Caco-2 (cell line): ENCODE data around the gene HNF4A. TPM values are rescaled to one million over a fixed set of nuclear protein-coding genes. Genes with fewer than 3 reads are reported as not detected.
A peak's percentile ranks its signal among the peaks of the same experiment; 100 is the strongest.

Experiments
- BruUV-seq: library from RNA; stranded (reverse); fragments of 400-500 nt; replicated peaks from 2 replicates; lab custom pipeline; 2021; lab: Mats Ljungman, UMichigan
- CTCF ChIA-PET: fragments of 300-600 bp; sonication (Branson Sonifier 250); formaldehyde crosslinking; loops from one replicate; lab custom pipeline; 2022; ENCODE audit warnings: antibody characterized with exemption; lab: Charles Lee
- POLR2A ChIA-PET: fragments of 300-600 bp; sonication (Branson Sonifier 250); formaldehyde crosslinking; loops from one replicate; lab custom pipeline; 2022; ENCODE audit warnings: antibody characterized with exemption; lab: Charles Lee
- DNase-seq, 2 experiments: peaks; one replicate each; pipeline versions ENCODE4 v3.0.0 to v3.0.0-alpha.2; 2020 to 2022
- H3K27me3 ChIP-seq: replicated peaks from 2 replicates; pipeline ENCODE4 v1.6.0; 2011; ENCODE audit warnings: low read length; ENCODE audit not compliant: control insufficient read depth, insufficient read depth
- H3K36me3 ChIP-seq: 2 replicates; pipeline ENCODE4 v1.5.1; 2011; ENCODE audit warnings: low read length; ENCODE audit not compliant: control insufficient read depth, insufficient read depth
- H3K4me1 ChIP-seq: fragments of 250-450 bp; sonication (Bioruptor Pico); 2 replicates; pipeline ENCODE4 v1.5.1; 2020; ENCODE audit warnings: mild to moderate bottlenecking
- H3K4me3 ChIP-seq: 2 replicates; pipeline ENCODE4 v1.5.1; 2011; ENCODE audit warnings: low read depth, mild to moderate bottlenecking, control low read depth, low read length
- H3K9me3 ChIP-seq: fragments of 250-450 bp; sonication (Bioruptor Pico); 2 replicates; pipeline ENCODE4 v1.5.1; 2020; ENCODE audit warnings: mild to moderate bottlenecking, moderate library complexity
- H3K27ac Mint-ChIP-seq: one replicate; pipeline ENCODE4 v1.8.0; 2022; ENCODE audit warnings: mixed read lengths; ENCODE audit not compliant: unreplicated experiment
- H3K27me3 Mint-ChIP-seq: one replicate; pipeline ENCODE4 v1.8.0; 2022; ENCODE audit warnings: mixed read lengths; ENCODE audit not compliant: insufficient read depth, unreplicated experiment
- H3K36me3 Mint-ChIP-seq: one replicate; pipeline ENCODE4 v1.8.0; 2022; ENCODE audit warnings: mild to moderate bottlenecking, mixed read lengths; ENCODE audit not compliant: insufficient read depth, unreplicated experiment
- H3K4me1 Mint-ChIP-seq: one replicate; pipeline ENCODE4 v1.8.0; 2022; ENCODE audit warnings: low read depth, mixed read lengths; ENCODE audit not compliant: unreplicated experiment
- H3K4me3 Mint-ChIP-seq: one replicate; pipeline ENCODE4 v1.8.0; 2022; ENCODE audit warnings: mild to moderate bottlenecking, moderate library complexity, mixed read lengths; ENCODE audit not compliant: unreplicated experiment
- H3K9me3 Mint-ChIP-seq: one replicate; pipeline ENCODE4 v1.8.0; 2022; ENCODE audit warnings: mixed read lengths; ENCODE audit not compliant: unreplicated experiment
- intact Hi-C: fragments of 100-400 bp; cut with micrococcal nuclease; formaldehyde crosslinking; loops from one replicate; pipeline ENCODE4 v1.10.0; 2022; ENCODE audit not compliant: unreplicated experiment
- total RNA-seq: library from RNA; stranded (reverse); gene quantifications from 2 replicates; pipeline ENCODE4 v1.2.3, GENCODE V29; 2022
- TF ChIP-seq, protein P1 (sequence below), 2 experiments: fragments of 200-600 bp in 1 of 2; IDR thresholded peaks; 1 replicate in 1 of 2; 2 replicates in 1 of 2; pipeline versions ENCODE4 v1.5.1 to v1.8.0; 2011 to 2022; ENCODE audit warnings: antibody characterized with exemption in 1 of 2, control low read depth in 1 of 2, inconsistent platforms in 1 of 2, low read depth in 1 of 2, low read length in 1 of 2, mild to moderate bottlenecking in 1 of 2, moderate library complexity in 1 of 2; ENCODE audit not compliant: insufficient read depth in 1 of 2, severe bottlenecking in 1 of 2, unreplicated experiment in 1 of 2

Gene HNF4A
- total RNA-seq, 1 experiment from 2014 or later, result 292 TPM

DNA sequence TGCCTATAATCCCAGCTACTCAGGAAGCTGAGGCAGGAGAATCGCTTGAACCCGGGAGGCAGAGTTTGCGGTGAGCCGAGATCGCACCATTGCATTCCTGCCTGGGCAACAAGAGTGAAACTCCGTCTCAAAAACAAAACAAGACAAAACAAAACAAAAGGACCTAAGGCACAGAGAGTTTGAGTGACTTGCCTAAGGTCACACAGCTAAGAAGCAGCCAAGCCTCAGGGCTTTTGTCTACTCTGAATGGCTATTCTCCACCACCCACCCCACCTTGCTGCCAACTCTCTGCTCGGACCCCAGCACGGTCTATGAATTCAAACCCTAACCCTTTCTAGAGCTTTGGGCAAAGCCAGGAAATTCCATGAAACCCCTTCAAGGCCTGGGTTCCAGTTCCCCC is 101.1 kb downstream of the HNF4A start:
- H3K9me3 ChIP-seq, result no peaks in the 10 kb centered on the region
- no peaks in the 10 kb centered on the region for H3K36me3 Mint-ChIP-seq
- POLR2A ChIA-PET, result no interaction called here
- peaks cover 9% of the 10 kb centered on the region for H3K4me1 ChIP-seq
- TF ChIP-seq, protein P1, sequence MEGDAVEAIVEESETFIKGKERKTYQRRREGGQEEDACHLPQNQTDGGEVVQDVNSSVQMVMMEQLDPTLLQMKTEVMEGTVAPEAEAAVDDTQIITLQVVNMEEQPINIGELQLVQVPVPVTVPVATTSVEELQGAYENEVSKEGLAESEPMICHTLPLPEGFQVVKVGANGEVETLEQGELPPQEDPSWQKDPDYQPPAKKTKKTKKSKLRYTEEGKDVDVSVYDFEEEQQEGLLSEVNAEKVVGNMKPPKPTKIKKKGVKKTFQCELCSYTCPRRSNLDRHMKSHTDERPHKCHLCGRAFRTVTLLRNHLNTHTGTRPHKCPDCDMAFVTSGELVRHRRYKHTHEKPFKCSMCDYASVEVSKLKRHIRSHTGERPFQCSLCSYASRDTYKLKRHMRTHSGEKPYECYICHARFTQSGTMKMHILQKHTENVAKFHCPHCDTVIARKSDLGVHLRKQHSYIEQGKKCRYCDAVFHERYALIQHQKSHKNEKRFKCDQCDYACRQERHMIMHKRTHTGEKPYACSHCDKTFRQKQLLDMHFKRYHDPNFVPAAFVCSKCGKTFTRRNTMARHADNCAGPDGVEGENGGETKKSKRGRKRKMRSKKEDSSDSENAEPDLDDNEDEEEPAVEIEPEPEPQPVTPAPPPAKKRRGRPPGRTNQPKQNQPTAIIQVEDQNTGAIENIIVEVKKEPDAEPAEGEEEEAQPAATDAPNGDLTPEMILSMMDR (IDR thresholded peaks at IDR 0.05; ENCODE audit: insufficient read depth in 1 of 2, low read depth in 1 of 2, low read length in 1 of 2, severe bottlenecking in 1 of 2, unreplicated experiment in 1 of 2), result no peak
- H3K9me3 Mint-ChIP-seq, result no peaks in the 10 kb centered on the region
- CTCF ChIA-PET, result interaction anchor here (0.6 to 1.0 kb wide), 2 partner anchors 16 to 72 kb away, joined by 3 to 4 read pairs; no protein-coding TSS in a partner anchor
- H3K27me3 Mint-ChIP-seq, result no peaks in the 10 kb centered on the region
- no peaks in the 10 kb centered on the region for H3K36me3 ChIP-seq
- H3K27me3 ChIP-seq, result no peaks in the 10 kb centered on the region
- no peak overlapping the region for H3K4me3 ChIP-seq
- H3K4me1 Mint-ChIP-seq, result no peaks in the 10 kb centered on the region
- intact Hi-C loops, result no loop called here
- DNase-seq, result no peak
- no peak overlapping the region for H3K4me3 Mint-ChIP-seq
- peak overlapping the region; percentile 34 for H3K27ac Mint-ChIP-seq
- BruUV-seq, result no TSS peak

DNA sequence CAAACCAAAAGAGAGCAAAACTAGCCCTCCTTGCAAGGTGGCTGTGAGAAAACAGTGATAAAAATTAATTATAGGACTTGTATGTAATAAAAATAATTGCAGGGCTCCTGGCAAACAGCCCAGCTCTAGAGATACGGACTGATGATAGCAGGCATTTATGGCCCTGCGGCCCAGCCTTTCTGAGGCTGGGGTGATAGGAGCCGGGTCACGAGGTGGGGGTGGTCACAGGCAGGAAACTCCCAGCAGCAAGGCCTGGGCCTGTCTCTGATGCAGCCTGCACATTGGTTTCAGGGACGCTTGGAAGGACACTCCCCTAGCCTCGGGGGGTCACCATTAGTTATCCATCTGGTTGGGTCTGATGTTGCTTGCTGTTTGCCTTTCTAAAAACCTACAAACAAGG is 101.5 kb downstream of the HNF4A start:
- no TSS peak for BruUV-seq
- intact Hi-C loops, result no loop called here
- Mint-ChIP-seq H3K9me3 (no peaks in the 10 kb centered on the region), H3K27ac (peak overlapping the region; percentile 34), H3K4me3 (no peak overlapping the region), H3K27me3 (no peaks in the 10 kb centered on the region), H3K36me3 (no peaks in the 10 kb centered on the region), H3K4me1 (no peaks in the 10 kb centered on the region)
- H3K4me3 ChIP-seq, result no peak overlapping the region
- H3K4me1 ChIP-seq, result peaks cover 9% of the 10 kb centered on the region
- no peaks in the 10 kb centered on the region for H3K9me3 ChIP-seq
- H3K36me3 ChIP-seq, result no peaks in the 10 kb centered on the region
- H3K27me3 ChIP-seq, result no peaks in the 10 kb centered on the region
- ChIA-PET POLR2A (no interaction called here), CTCF (no interaction called here)
- TF ChIP-seq, protein P1 (IDR thresholded peaks at IDR 0.05; ENCODE audit: insufficient read depth in 1 of 2, low read depth in 1 of 2, low read length in 1 of 2, severe bottlenecking in 1 of 2, unreplicated experiment in 1 of 2), result no peak
- DNase-seq, result peak; percentile 50 to 88

DNA sequence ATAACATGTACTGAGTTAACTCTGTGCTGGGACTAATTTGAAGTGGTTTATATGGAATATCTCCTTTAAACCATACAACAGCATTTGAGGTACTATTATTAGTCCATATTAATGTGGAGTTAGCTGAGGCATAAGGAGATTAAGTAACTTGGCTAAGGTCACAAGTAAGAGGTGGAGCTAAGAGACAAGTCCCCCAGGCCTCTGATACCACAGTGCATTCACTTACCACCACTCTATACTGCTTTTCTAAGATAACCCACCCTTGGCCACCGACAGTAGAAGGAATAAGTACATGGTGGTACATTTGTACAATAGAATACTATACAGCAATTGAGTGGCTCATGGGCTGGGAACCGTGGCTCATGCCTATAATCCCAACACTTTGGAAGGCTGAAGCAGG is 103.8 kb downstream of the HNF4A start:
- Histone ChIP-seq H3K4me3 (no peak overlapping the region), H3K36me3 (no peaks in the 10 kb centered on the region), H3K27me3 (no peaks in the 10 kb centered on the region), H3K9me3 (no peaks in the 10 kb centered on the region), H3K4me1 (peaks cover 9% of the 10 kb centered on the region)
- TF ChIP-seq, protein P1 (IDR thresholded peaks at IDR 0.05; ENCODE audit: insufficient read depth in 1 of 2, low read depth in 1 of 2, low read length in 1 of 2, severe bottlenecking in 1 of 2, unreplicated experiment in 1 of 2), result no peak
- H3K27me3 Mint-ChIP-seq, result no peaks in the 10 kb centered on the region
- CTCF ChIA-PET, result interaction anchor here (0.7 to 3.3 kb wide), 6 partner anchors 12 to 342 kb away, joined by 3 to 38 read pairs (median 4); no protein-coding TSS in a partner anchor
- BruUV-seq, result no TSS peak
- H3K4me3 Mint-ChIP-seq, result no peak overlapping the region
- intact Hi-C loops, result no loop called here
- no peaks in the 10 kb centered on the region for H3K36me3 Mint-ChIP-seq
- H3K9me3 Mint-ChIP-seq, result no peaks in the 10 kb centered on the region
- POLR2A ChIA-PET, result no interaction called here
- no peak for DNase-seq
- H3K27ac Mint-ChIP-seq, result no peak overlapping the region
- H3K4me1 Mint-ChIP-seq, result no peaks in the 10 kb centered on the region
